ENCODE measurements around the gene TBC1D16. TPM values are rescaled to one million over a fixed set of nuclear protein-coding genes. Genes with fewer than 3 reads are reported as not detected.

Gene TBC1D16
- total and polyA plus RNA-seq, 7 donors, result 1.7 to 11.4 (median 6.5) TPM

- intact Hi-C loops (cut with DNase I), result loop anchor here in 1 of 2 donors (5.0 kb wide), 1 partner anchor 73 kb away; no protein-coding TSS in a partner anchor
- TF ChIP-seq CTCF (IDR thresholded peaks at IDR 0.05), result no peak
- no peak overlapping the region for H3K4me3 ChIP-seq
- H3K4me1 ChIP-seq, result no peaks in the 10 kb centered on the region
- no peak overlapping the region for H3K27ac ChIP-seq
- no peak for ATAC-seq
- peaks cover 0 to 9% of the 10 kb centered on the region in 2 donors for H3K36me3 ChIP-seq (ENCODE audit: insufficient read depth in 1 of 2, low read depth in 1 of 2)
- H3K9me3 ChIP-seq, result no peaks in the 10 kb centered on the region
- WGBS, 3 donors, result 83 to 87% (median 85%) methylated on average over 34 of the region's 34 CpGs
- H3K27me3 ChIP-seq (ENCODE audit: insufficient read depth in 3 of 3, low read length in 2 of 3), result peaks cover 0 to 8% (median 3%) of the 10 kb centered on the region in 3 donors
- DNase-seq, result peak; percentile 16 to 50
These were observed 26.0 kb downstream of the TBC1D16 start for GRCh38 chr17:80009391-80010282.

GRCh38 chr17:80008848-80009247 is 26.8 kb downstream of the TBC1D16 start:
- H3K36me3 ChIP-seq (ENCODE audit: insufficient read depth in 1 of 2, low read depth in 1 of 2), result peaks cover 0 to 9% of the 10 kb centered on the region in 2 donors
- WGBS, 3 donors, result 58 to 76% (median 63%) methylated on average over 18 of the region's 18 CpGs
- ATAC-seq, result peak in 1 of 4 donors; percentile 12
- no peak for TF ChIP-seq CTCF (IDR thresholded peaks at IDR 0.05)
- peak; percentile 18 to 44 for DNase-seq
- no peak overlapping the region for H3K4me3 ChIP-seq
- H3K9me3 ChIP-seq, result no peaks in the 10 kb centered on the region
- no peaks in the 10 kb centered on the region for H3K4me1 ChIP-seq
- no peak overlapping the region for H3K27ac ChIP-seq
- peaks cover 0 to 3% (median 3%) of the 10 kb centered on the region in 3 donors for H3K27me3 ChIP-seq (ENCODE audit: insufficient read depth in 3 of 3, low read length in 2 of 3)
- intact Hi-C loops (cut with DNase I), result loop anchor here in 1 of 2 donors (5.0 kb wide), 1 partner anchor 73 kb away; no protein-coding TSS in a partner anchor

- Histone ChIP-seq H3K36me3 (ENCODE audit: insufficient read depth in 1 of 2, low read depth in 1 of 2) (peaks cover 0 to 9% of the 10 kb centered on the region in 2 donors), H3K4me1 (no peaks in the 10 kb centered on the region), H3K4me3 (no peak overlapping the region), H3K27me3 (ENCODE audit: insufficient read depth in 3 of 3, low read length in 2 of 3) (peaks cover 0 to 3% (median 3%) of the 10 kb centered on the region in 3 donors), H3K9me3 (no peaks in the 10 kb centered on the region), H3K27ac (no peak overlapping the region)
- peak; percentile 83 to 89 for DNase-seq
- TF ChIP-seq CTCF (IDR thresholded peaks at IDR 0.05), result peak; percentile 88
- peak; percentile 70 to 92 (median 88) for ATAC-seq
- 11 to 14% (median 12%) methylated on average over 17 of the region's 17 CpGs for WGBS, 3 donors
- intact Hi-C loops (cut with DNase I), result loop anchor here in 1 of 2 donors (5.0 kb wide), 1 partner anchor 74 kb away; no protein-coding TSS in a partner anchor
These were observed 27.3 kb downstream of the TBC1D16 start for GRCh38 chr17:80008383-80008840.

GRCh38 chr17:80007939-80008338 is 27.7 kb downstream of the TBC1D16 start:
- Histone ChIP-seq H3K4me1 (no peaks in the 10 kb centered on the region), H3K27ac (no peak overlapping the region), H3K4me3 (no peak overlapping the region), H3K9me3 (no peaks in the 10 kb centered on the region), H3K36me3 (ENCODE audit: insufficient read depth in 1 of 2, low read depth in 1 of 2) (peaks cover 0 to 9% of the 10 kb centered on the region in 2 donors), H3K27me3 (ENCODE audit: insufficient read depth in 3 of 3, low read length in 2 of 3) (peaks cover 0 to 3% (median 3%) of the 10 kb centered on the region in 3 donors)
- TF ChIP-seq CTCF (IDR thresholded peaks at IDR 0.05), result no peak
- WGBS, 3 donors, result 78 to 87% (median 85%) methylated on average over 10 of the region's 10 CpGs
- no peak for ATAC-seq
- intact Hi-C loops (cut with DNase I), result loop anchor here in 1 of 2 donors (5.0 kb wide), 1 partner anchor 74 kb away; no protein-coding TSS in a partner anchor
- DNase-seq, result peak; percentile 12 to 46
